Erythroblast (primary cell): Measurements from ENCODE around the gene PCDHB9.
"Not testable (repeated sequence)": the region's sequence is repeated elsewhere in the genome, so short reads cannot be mapped to it uniquely, and the experiment has no call there.

Source experiments
- GATA1 ChIP-seq: IDR thresholded peaks from 2 replicates; pipeline ENCODE4 v1.6.1; 2011; ENCODE audit warnings: low read depth, mild to moderate bottlenecking, control low read depth, low read length, moderate library complexity
- POLR2A ChIP-seq: IDR thresholded peaks from 2 replicates; pipeline ENCODE4 v1.6.1; 2011; ENCODE audit warnings: mild to moderate bottlenecking, low read length

- not testable (repeated sequence) for TF ChIP-seq POLR2A, GATA1
Measured at GRCh38 chr5:141213656-141214339, 26.8 kb downstream of the PCDHB9 start, which contains the start of gene PCDHB13.
